Gastrocnemius medialis (tissue), 4 donors: Measurements from ENCODE around the gene MAPK1.

Experiments used
- CTCF ChIP-seq, 5 experiments: fragments of 450-650 bp in 3 of 5; fragments of 200-600 bp in 2 of 5; sonication (generic) in 2 of 5; IDR thresholded peaks in 4 of 5; conservative IDR thresholded peaks in 1 of 5; 1 replicate in 4 of 5; 2 replicates in 1 of 5; pipeline ENCODE4 v1.5.1; 2016 to 2019; ENCODE audit warnings: antibody characterized with exemption in 5 of 5, mild to moderate bottlenecking in 3 of 5, moderate library complexity in 3 of 5
- POLR2A ChIP-seq, 2 donors: fragments of 450-650 bp; IDR thresholded peaks; one replicate each; pipeline ENCODE4 v1.6.1; 2017; ENCODE audit warnings: antibody characterized with exemption in 2 of 2, mild to moderate bottlenecking in 2 of 2, moderate library complexity in 2 of 2

- TF ChIP-seq CTCF (IDR thresholded peaks at IDR 0.05 in 4 of 5, conservative IDR thresholded peaks at IDR 0.05 in 1 of 5), result no peak
- TF ChIP-seq POLR2A (IDR thresholded peaks at IDR 0.05), result no peak
These were observed 155.6 kb downstream of the MAPK1 start for GRCh38 chr22:21711851-21712250.
